ENCODE measurements around the gene DAP. TPM values are rescaled to one million over a fixed set of nuclear protein-coding genes. Genes with fewer than 3 reads are reported as not detected.
A peak's percentile ranks its signal among the peaks of the same experiment; 100 is the strongest.

Gene DAP
- total RNA-seq, 1 donor from 2014 or later = 13.6 TPM

DNA sequence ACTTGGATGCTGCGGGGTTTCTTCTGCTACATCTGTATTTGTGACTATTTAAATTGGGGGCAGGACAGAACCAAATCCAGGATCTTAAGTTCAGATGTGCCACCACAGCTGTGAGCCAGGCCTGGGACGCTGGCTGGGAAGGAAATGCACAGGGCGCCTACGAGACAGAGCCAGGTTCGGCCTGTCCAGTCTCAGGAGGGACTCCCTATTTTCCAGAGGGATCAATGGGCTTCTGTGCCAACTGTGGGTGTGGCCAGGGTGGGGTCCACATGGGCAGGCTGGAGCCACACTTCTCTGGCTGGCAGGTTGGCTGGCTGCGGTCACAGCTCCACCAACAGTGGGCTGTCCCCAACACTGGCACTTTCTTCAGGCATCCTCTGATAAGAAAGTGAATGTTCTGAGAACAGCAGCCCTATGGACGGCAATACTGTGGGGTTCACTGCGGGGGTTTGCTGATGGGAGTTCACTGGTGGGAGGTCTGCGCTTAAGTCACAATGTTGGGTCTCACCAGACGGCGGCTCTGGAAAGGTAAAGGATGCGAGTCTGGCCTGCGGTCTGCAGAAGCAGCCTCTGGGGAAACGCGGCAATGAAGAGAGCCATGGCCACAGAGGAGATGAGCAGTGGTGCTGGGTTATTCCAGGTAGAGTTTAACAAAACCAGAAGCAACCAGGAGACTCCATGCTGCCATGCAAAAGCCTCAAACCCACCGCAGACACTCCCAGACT is 78.1 kb downstream of the DAP start:
- ATAC-seq (ENCODE audit: poor library complexity) (no peak), DNase-seq (no peak)
- intact Hi-C loops (cut with DNase I) = no loop called here

GRCh38 chr5:10681731-10682679 is 79.0 kb downstream of the DAP start:
- DNase-seq (no peak), ATAC-seq (ENCODE audit: poor library complexity) (no peak)
- intact Hi-C loops (cut with DNase I) = no loop called here

- intact Hi-C loops (cut with DNase I) = no loop called here
- DNase-seq (no peak), ATAC-seq (ENCODE audit: poor library complexity) (no peak)
Observed at GRCh38 chr5:10680876-10681481, 80.1 kb downstream of the DAP start.

DNA sequence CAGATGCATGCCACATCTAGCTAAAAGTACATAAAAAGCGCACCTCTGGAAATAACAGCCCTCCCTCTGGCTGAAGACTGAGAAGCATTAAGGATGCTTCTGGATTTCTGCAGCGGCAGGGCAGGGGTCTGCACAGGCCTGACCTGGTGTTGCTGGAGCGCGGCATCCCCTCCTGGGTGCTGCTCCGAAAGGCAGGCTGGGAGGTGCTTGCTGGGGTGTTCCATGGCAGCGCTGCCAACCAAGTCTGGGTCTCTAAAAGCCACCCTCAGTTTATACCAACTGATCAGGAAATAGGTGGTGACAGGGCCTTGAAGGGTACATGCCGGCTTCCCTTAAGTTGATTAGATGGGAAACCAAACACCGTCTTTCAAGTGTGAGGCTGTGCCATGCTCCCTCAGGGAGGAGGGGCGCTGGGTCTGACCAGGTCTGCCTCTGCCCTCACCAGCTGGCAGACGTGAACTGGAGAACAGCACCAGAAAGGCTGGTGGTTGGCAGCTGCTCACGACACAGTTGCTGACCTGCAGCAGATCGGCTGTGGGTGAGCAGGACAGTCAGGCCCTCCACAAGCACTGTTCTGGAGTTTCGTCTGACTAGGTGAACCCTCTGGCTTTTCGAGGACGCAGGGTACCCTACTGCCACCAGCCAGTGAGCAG is 81.6 kb downstream of the DAP start:
- DNase-seq = no peak
- intact Hi-C loops (cut with DNase I) = no loop called here

DNA sequence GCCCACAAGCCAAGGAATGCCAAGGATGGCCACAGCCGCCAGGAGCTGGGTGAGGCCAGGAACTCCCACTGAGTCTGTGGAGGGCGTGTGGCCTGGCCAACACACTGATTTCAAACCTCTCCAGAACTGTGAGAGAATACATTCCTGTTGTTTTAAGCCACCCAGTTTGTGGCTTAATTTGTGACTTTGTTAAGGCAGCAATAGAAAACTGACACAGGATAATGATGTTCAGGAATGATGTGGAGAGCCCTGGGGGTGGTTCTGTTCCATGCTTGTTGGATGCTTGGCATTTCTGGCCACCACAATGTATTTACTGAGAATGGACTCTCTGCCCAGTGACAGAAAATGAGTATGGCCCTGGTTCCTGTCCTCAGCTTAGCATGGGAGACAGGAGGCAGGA is 82.8 kb downstream of the DAP start:
- ATAC-seq (ENCODE audit: poor library complexity) = no peak
- no peak for DNase-seq
- intact Hi-C loops (cut with DNase I) = no loop called here

More for the DNA sequence above, 81.6 kb downstream of the DAP start:
- peak; percentile 48 for ATAC-seq (ENCODE audit: poor library complexity)

GRCh38 chr5:10677533-10677932 is 83.5 kb downstream of the DAP start:
- ATAC-seq (ENCODE audit: poor library complexity) (no peak), DNase-seq (no peak)
- intact Hi-C loops (cut with DNase I) = no loop called here

- no peak for ATAC-seq (ENCODE audit: poor library complexity)
- no peak for DNase-seq
Observed at GRCh38 chr5:10676946-10677345, 84.1 kb downstream of the DAP start.

DNA sequence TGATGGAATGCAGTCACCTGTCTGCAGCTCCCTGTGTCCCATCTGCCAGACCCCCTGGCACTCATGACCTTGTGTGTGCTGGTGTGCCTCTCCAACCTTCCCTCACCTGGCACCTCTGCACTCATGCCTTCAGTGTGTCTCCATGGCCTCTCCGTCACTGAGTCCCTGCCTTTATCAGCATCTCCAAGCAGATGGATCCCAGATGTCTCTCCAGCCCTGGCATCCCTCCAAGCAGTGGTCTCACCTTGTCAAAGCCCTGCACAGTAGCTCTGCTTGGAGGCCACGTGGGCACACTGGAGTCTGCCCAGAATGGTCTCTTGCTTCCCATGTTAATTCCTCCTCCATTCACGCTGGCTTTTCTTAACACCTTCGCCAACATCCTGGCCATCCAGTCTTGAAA is 84.8 kb downstream of the DAP start:
- intact Hi-C loops (cut with DNase I) = no loop called here
- DNase-seq (no peak), ATAC-seq (ENCODE audit: poor library complexity) (no peak)

More at GRCh38 chr5:10676946-10677345, 84.1 kb downstream of the DAP start:
- intact Hi-C loops (cut with DNase I) = no loop called here

DNA sequence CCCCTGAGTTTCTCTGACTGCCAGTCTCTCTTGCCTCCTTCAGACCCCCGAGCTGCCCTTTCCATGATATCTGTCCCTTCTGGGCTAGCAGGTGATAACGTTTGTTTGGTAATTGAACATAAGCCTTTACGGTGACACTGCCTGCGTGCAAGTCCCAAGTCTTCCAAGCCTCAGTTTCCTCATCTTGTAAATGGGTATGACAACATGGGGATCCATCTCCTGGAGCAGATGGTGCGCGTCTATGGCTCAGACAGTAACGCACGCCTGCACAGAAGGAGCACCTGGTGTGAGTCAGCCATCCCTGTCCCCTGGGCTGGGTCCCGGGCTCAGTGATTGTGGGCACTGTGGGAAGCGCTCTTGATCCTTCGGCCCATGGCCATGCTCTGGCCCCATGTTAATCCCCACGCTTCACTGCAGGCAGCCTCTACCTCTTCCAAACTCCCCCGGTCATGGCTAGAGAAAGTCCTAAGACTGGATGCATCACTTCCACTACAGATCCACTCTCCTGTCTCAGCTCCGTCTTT is 85.8 kb downstream of the DAP start:
- DNase-seq (no peak), ATAC-seq (ENCODE audit: poor library complexity) (no peak)
- intact Hi-C loops (cut with DNase I) = no loop called here

DNA sequence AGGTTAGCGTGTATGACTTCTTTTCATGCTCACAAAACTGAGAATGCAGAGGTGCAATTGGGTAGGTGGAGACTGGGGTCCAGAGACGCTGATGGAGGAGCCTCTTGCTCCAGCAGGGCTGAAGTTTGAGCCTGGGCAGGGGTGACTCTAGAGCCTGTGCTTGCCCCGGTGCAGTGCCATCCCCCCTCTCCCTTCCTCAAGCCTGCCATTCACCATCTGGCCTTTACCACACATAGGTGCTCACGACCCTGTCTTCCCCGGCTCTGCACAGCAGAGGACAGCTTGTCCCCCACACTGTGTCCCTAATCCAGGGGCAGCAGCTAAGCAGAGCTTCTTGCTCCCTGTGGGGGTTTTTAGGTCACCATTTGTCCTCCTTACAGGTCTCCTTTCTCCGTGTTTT is 86.5 kb downstream of the DAP start:
- DNase-seq (no peak), ATAC-seq (ENCODE audit: poor library complexity) (no peak)
- intact Hi-C loops (cut with DNase I) = no loop called here

DNA sequence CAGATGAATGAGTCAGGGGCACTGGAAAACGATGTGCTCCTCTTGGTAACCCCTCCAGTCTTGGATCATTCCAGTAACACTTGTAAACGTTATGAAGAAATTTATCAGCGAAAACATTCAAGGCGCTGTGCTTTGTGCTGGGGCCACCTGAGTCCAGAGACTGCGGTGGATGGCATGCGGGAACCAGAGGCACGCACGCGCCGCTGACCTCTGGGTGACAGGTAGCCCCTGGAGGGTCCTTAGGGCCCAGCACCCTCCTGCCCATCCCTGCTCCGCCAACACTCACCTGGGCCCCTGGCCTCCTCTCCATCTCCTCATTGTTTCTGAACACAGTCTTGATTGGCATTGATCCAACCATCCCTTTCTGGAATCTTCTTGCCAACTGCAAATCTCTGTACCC is 86.9 kb downstream of the DAP start:
- intact Hi-C loops (cut with DNase I) = no loop called here
- ATAC-seq (ENCODE audit: poor library complexity) (no peak), DNase-seq (no peak)

DNA sequence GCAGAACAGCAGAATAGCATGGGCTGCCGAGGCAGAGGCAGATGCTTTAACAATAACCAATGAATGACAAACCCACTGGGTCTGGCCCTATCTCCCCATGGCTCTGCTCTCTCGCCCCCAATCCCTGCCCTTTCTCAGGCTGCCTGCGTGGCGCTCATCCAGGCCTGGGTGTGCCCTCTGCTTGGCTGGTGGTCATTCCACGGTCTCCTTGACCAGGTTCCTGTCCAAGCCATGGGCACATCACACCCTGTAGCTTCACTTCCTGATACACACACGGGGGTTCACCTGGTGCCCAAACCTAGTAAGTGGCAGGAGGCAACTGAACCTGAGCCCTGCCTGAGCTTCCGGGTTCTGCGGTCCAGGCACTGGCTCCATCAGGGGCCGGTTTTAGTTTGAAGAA is 87.6 kb downstream of the DAP start:
- intact Hi-C loops (cut with DNase I) = no loop called here
- no peak for ATAC-seq (ENCODE audit: poor library complexity)

DNA sequence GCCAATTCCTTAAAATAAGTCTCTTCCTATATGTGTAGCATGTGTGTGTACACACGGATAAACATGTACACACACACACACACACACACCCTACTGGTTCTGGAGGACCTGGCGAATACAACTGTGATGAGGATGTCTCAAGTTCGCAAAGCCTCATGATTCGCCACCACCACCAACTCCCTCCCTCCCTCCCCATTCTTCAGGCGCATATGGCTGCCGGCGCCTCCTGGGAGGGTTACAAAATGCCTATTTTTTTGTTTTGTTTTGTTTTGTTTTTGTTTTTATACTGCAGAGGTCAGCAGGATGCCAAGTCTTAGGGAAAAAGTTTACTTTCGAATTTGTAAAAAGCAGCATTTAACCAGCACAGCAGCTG is 88.0 kb downstream of the DAP start:
- no peak for ATAC-seq (ENCODE audit: poor library complexity)
- intact Hi-C loops (cut with DNase I) = no loop called here
- DNase-seq = no peak

More for the DNA sequence above, 87.6 kb downstream of the DAP start:
- no peak for DNase-seq

DNA sequence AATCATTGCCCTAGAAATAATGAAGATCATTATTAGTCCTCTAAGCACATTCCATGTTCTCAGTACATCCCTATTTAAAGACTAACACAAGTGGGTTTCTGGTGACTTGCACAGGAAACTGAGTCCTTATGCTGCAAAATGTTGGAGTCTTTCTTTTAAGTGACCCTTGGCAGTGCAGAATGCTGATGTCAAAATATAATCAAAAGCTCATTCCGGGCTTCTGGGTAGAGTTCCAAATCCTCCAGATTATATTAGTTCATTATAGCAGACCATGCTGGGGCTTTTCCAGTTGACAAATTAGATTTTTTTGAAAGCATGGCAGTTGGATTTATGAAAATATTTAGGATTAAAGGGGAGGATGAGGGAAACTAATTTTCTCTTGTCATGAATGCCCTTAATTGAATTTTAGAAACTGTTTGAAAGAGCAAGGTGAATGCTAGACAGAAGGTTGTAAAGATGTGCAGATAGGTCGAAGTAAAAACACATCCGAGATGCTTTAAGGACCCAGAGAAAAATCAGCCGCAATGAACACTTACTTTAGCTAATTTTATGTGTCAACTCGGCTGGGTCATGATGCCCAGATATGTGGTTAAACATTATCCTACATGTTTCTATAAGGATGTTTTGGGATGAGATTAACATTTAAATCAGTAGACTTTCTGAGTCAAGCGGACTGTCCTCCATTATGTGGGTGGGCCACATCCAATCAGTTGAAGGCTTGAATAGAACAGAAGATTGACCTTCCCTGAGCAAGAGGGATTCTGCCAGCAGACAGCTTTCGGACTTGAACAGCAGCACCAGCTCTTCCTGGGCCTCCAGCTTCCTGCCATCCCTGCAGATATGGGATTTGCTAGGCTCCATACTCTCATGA is 88.7 kb downstream of the DAP start:
- no peak for DNase-seq
- no peak for ATAC-seq (ENCODE audit: poor library complexity)
- intact Hi-C loops (cut with DNase I) = no loop called here

GRCh38 chr5:10671041-10672008 is 89.7 kb downstream of the DAP start:
- ATAC-seq (ENCODE audit: poor library complexity) (no peak), DNase-seq (no peak)
- intact Hi-C loops (cut with DNase I) = no loop called here

DNA sequence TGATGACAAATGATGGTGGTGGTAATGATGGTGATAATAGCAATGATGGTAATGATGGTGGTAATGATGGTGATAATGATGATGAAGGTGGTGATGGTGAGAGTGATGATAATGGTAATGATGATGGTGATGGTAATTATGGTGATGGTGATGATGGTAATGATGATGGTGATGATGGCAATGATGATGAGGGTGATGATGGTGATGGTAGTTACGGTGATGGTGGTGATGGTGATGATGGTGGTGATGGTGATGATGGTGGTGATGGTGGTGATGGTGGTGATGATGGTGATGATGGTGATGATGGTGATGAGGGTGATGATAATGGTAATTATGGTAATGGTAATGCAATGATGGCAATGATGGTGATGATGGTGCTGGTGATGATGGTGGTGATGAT is 91.1 kb downstream of the DAP start:
- DNase-seq (no peak), ATAC-seq (ENCODE audit: poor library complexity) (no peak)
- intact Hi-C loops (cut with DNase I) = no loop called here

- intact Hi-C loops (cut with DNase I) = no loop called here
- ATAC-seq (ENCODE audit: poor library complexity) = no peak
- DNase-seq = no peak
Observed at GRCh38 chr5:10668697-10669096, 92.3 kb downstream of the DAP start.

Measured in Right ventricle myocardium superior (tissue), 1 donor.